ENCODE measurements around the gene USE1.

Gene USE1

DNA sequence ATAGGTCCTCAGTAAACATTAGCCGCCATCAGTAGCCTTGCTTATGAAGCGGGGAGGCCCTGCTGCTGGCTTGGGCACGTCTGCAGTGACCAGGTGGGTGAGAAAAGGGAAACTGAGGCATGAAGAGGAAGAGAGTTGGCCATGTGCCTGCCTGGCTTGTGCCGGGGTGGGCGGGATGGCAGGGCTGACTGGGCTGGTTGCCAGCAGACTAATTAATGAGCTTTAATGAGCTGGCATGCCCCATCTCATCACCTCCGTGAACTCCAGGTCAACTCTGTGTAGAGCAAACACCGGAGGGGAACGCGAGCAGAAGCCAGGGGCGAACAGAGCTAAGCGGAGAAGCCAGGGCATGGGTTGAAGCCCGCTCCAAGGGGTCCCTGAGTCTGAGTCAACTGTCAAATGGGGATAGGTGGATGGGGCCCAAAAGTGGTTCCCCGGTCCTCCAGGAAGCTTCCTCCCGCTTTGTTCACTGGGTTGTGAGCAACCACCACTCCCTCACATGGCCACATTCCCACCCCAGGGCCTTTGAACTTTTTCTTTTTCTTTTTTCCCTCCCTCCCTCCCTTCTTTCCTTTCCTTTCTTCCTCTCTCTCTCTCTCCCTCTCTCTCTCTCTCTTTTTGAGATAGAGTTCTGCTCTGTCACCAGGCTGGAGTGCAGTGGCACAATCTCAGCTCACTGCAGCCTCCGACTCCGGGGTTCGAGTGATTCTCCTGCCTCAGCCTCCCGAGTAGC is 21.8 kb downstream of the USE1 start:
- DNase-seq = no peak

DNA sequence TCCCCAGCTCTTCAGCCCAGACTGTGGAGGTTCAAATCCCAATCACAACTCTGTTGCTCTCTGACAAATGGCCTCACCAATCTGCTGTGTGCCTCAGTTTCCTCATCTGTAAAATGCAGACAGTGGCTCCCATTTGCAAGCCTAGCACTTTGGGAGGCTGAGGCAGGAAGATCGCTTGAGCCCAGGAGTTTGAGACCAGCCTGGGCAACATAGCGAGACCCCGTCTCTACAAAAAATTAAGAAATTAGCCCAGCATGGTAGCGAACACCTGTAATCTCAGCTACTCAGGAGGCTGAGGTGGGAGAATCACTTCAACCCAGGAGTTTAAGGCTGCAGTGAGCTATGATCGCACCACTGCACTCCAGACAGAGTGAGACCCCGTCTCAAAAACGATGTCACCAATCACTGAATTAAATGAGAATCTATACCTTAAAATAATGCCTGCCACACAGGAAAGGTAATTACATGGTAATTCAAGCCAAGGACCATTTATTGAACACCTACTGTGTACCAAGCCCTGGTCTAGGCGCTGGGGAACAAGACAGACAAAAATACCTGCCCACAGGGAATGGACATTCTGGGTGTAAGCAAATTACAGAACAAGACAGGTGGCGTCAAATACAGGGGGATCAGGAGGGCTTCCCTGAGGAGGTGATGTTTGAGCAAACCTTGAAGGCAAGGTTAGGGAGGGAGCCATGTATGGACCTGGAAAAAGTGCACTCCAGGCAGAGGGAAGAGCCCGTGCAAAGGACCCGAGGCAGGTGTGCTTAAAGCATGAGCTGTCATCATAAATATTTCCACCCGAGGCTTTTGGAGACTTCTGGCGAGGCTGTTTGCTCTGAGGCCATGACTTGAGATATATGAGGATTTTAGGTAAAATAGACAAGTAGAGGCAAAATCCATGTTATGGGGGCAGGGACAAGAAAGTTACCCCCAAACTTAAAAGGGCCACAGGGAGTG is 22.9 kb downstream of the USE1 start:
- no peak for DNase-seq

DNA sequence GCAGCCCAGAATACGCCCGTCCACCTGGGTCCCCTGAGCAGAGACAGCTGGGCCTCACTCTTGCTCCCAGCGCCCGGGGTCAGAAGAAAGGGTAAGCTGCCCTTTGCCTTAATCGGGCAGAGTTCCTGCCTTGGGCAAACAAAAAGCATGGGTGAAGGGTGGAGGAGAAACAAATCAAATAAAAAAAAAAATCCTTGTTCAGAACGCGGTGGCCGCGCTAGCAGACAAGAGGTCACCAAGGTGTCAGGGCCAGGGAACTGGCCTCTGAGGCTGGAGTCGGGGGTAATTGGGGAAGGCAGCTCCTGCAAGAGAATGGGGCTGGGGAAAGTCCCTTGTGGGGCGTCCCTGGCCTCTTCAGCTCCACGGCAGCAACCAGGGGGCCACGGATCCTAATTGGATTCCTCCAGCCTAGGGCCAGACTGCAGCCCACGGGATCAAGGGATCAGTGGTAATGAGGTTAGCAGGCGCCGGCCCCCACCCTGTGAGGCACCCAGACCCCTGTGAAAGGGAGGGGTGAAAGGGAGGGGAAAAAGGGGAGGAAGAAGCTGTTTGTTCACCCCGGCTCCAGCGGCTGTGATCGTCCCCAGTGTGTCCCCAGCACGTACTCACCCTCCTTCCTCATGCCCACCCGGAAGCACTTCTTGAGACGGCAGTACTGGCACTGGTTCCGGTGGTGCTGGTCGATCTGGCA is 25.1 kb downstream of the USE1 start:
- no peak for DNase-seq

DNA sequence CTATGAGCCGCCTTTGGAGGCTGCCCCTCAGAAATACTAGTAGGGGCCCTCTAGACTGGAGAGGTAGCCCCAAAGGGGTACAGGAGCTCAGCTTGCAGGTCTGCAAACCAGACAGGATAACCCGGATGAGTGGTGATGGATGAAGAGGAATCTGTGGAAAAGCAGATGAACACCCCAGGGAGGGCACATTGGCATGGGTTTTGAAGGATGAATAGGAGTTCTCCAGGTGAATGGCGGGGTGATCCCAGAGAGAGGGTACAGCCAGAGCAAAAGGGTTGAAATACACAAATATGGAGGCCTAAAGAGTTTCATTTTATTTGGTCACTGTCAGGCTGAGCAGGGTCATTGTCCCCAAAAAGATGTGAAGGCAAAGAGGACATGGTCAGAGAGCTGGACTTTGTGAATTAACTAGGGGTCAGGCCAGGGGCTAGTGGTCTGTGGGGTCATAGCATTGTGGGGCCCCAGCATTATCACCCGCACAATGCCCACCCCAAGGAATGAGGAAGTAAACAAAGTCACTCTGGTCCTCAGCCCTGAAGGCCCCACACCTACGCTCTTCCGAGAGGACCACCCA is 25.8 kb downstream of the USE1 start:
- no peak for DNase-seq

DNA sequence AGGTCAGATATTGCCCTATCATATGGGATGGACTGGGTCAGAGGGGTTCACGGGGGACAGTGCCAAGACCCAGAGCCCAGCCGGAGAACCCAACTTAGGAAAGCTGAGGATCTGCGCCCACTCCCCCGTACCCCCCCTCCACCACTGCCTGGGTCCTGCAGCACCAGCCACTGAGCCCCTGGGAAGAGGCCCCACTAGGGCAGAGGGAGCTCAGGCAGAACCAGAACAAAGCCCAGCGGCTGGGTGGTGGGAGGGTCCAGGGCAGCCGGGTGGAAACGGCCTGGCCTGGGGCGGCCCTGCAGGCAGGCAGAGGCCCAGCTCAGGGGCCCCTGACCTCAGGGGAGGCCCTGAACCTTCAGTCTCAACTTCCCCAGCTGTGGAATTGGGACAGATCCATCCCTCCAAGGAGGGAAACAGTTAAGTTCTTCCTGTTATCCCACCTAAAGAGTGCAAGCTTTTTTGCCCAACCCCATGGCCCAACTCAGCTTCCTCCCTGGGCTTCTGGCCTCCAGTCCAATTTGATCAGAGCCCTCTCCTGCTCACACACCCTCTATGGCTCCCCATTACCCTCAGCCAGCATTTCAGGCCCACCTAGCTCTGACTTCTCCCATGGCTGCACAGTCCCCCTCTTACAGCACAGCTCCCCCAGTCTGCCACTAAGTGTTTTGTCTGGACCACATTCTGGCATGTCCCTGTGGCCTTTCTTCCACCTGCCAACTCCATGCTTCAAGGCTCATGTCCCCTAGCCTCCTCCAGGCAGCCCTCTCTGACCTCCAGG is 27.5 kb downstream of the USE1 start:
- DNase-seq = no peak

DNA sequence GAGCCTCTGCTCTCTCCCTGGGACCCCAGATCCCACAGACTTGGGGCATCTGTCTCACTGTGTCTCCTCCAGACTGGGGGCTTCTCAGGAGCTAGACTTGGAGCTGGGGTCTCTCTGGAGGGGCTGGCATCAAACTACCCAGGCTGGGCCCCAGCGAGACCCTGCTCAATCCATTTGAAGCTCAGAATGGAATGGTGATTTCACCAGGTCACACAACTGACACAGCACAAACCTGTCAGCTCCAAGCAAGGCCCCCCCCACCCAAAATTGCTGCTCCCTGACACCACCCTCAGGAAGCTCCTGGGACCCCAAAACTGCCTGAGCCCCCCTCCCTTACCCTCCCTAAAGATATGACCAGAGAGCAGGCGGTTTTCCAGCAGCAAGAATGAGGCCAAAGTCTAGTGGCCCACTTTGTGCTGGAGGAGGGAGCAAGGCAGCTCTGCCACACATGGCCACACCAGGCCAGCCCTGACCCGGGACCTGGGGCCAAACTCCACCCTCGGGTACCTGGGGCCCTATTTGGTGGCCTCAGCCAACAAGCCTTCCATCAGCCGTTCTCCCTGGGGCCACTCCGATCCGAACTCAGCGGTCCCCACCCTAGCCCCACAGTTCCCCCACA is 28.2 kb downstream of the USE1 start:
- DNase-seq = no peak

DNA sequence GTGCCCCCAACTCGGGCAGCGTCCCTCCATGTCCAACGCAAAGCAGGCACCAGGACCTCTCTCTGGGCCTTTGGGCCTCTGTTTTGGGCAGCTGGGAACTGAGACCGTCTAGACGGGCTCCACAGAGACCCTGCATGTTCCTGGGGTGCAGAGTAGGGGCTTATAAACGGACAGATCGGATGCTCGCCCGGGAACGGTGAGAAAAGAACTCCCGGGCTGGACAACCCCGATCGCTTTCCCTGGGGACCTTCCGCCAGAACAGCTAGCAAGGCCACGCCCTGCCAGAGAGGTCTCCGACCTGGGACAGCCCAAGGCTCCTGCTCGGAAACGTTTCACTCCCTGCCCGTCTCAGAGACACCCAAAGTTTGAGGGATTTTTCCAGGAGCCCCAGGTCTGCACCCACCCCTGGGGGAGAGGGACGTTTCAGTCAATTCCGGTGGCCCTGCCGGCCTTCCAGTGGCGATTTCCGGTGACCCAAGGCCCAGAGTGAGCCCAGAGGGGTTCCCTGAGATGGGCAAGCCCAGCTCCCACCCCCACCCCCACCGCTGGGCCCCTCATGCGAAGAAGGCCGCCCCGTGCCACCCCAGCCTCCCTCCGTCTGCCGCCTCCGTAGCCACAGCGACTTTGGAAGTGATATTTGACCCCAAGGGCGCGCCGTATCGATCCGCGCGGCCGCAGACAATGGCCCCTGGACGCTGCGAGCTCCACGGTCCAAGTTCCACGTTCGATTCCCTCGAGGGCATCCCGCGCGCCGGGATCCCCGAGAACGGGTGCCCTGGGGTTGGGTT is 28.9 kb downstream of the USE1 start:
- DNase-seq = no peak

DNA sequence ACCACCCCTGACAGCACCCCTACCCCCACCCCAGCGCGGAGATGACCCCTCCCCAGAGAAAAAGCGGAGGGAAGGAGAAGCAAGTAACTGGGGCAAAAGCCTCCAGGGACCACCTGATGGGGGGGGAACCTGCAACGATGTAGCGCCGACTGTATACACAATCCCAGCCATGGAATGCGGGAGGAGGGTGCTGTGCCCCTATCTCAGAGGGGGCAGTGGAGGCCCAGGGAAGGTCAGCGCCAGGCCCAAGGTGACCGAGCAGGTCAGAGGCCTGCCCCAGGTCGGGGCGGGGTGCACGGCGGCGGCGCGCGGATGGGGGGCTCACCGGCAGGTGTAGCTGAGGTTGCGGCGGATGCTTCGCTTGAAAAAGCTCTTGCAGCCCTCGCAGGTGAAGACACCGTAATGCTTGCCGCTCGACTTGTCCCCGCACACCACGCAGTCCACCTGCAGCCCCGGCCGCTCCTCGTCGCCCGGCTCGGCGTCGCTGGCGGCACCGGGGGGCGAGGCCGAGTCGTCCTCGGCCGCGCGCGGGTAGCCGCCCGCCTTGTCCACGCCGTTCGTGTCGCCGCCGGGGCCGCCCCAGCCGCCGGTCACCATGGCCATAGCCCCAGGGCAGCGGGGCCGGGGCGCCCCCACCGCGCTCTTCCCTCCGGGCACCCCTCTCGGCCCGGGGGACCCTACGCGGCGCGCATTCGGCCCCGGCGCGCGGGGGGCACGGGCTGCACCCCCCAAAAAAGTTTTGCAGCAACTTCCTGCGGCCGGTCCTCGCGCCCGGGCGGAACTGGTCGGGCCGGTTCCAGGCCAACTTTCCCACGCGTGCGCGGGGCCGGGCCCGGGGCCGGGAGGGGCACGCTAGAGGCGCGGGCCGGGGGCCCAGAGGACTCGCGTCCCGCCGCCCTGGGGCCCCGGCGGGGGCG is 29.7 kb downstream of the USE1 start:
- DNase-seq = no peak

DNA sequence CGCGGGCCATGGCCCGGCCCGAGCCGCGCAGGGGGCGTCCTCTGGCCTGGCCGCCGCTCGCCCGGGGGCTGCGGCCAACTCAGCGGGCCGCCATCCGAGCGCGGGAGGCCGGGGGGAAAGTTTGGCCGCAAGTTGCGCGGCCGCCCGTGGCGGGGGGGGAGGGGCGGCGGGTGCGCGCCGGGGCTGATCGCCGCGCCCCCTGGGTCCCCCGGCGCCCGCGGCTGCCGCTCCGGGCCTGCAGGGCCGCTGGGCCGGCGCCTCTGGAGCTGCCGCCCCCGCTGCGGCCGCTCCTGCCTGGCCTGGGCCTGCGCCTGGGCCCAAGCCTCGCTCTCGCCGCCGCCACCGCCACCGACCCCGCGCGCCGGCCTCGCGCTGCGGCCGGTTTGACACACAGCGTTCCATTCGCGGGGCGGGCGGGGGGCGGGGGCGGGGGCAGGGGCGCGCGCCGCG is 30.4 kb downstream of the USE1 start, which contains the start of gene NR2F6:
NR2F6 (minus strand) TSS at position 385 of the 450 bp plus-strand sequence. CDS start 699 bp downstream, outside the sequence.
- no peak for DNase-seq

DNA sequence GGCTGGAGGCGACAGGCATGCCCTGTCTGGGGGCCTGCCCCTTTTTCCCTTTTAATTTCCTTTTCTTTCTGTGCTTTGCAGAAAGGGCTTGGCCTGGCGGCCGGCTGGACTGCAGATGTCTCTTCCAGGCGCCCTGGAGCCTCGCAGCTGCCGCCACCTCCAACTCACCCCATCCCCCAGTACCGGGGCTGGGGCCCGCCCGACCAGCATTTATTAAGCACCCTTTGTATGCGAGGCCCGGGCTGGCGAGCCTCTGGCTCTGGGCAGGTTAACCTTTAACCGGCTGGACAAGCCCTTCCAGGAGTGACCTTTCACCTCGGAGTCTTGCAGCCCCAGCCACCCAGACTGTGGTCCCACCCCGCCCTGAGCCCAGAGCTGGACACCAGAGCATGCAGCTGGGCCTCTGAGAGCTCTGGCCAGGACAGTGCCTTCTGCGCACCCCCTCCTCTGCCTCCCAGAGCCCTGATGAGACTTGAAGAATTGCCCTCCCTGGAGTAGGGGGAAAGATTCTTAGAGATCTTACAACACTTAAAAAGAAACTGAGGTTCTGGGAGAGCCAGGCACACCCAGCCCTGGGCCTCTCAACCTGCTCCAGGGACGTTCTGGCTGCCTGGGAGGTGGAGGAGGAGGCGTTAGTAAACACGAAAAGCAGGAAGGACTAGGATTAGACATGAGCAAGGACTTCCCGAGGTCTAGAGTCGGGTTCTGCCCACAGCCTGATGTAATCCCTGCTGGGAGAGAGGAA is 31.7 kb downstream of the USE1 start:
- no peak for DNase-seq

DNA sequence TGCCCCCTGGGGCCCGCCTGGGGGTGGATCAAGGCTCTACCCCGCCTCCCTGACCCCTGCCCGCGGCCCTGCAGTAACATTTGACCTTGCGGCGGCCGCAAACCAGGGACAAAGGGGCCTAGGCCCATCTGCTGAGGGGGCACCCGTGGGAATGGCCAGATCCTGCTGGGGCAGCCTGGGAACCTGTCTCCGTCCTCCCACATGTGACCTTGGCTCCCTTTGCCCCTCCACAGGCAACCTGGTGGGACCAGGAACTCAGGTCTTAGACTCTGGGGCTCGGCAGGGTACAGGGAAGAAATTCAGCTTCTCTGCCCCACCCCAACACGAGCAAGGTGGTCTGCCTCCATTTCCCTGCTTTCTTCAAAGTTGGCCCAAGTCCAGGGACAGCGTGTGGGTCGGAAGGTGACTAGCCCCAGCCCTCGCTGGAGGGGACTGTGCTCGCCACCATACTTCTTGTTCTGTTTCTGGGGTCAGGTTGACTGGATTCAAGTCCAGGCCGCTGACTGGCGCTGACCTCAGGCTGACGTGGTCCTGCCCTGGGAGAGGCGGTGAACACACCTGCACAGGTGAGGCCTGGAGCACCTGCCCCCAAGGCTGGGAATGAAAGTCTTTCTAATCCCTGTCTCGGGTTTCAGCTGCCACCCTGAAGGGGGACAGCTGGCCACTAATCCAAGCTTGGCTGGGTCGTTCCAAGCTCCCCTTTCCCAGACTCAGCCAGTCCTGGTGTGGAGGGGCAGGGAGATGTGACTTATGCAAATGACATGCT is 33.0 kb downstream of the USE1 start:
- no peak for DNase-seq

DNA sequence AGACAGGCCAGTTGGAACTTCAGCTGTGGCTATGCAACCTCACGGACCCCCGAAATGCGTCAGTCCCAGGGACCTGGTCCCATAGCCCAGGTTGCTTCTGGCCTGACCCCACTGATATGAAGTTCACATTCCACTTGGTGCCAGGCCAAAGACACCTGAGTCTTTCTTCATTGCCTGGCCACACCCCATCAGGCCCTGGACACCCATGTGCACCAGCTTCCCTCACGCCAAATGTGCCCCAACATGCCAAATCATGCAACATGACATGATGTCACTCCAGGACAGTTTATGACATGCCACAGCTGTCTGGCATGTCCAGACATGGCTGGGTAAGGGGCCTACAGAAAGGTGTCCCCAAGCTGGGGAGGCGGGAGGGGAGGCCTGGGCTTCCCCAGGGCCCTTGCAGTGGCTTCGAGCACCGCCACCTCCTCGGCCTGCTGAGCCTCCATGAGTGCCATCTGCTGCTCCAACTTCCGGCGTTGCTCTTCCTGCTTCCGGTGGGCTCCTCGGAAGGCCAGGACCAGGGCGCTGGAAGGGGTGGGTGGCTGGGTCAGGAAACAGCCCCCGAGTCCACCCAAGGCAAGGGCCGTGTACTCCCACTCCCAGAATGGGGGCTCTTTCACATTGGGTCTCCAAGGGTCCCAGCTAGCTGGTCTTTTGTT is 34.9 kb downstream of the USE1 start:
- no peak for DNase-seq

DNA sequence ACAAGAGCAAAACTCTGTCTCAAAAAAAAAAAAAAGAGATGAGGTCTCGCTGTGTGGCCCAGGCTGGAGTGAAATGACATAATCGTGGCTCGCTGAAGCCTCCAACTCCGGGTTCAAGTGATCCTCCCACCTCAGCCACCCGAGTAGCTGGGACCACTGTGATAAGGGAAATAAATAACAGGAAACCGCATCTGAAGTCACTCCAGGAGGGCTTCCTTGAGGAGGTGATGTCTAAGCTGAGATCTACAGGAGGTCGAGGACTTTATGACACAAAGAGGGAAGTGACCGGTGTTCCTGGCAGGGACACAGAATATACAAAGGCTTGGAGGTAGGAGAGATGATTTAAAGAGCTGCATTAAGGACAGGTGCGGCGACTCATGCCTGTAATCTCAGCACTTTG is 39.5 kb downstream of the USE1 start:
- no peak for DNase-seq

DNA sequence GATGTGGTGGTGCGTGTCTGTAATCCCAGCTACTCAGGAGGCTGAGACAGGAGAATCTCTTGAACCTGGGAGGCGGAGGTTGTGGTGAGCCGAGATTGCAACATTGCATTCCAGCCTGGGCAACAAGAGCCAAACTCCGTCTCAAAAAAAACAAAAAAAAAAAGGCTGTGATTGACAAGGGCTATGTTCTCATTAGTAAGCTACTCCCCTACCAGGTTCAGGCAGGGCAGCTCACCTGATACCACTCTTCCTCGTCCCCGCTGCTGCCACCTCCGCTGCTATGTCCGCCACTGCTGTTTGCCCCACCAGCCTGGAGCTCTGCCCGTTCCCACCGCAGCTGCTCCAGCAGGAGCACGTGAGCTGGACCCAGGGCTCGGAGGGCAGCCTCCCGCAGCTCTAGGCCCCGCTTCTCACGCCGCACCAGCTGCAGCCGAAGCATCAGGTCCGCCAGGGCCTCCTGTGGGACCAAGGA is 40.0 kb downstream of the USE1 start:
- DNase-seq = no peak

DNA sequence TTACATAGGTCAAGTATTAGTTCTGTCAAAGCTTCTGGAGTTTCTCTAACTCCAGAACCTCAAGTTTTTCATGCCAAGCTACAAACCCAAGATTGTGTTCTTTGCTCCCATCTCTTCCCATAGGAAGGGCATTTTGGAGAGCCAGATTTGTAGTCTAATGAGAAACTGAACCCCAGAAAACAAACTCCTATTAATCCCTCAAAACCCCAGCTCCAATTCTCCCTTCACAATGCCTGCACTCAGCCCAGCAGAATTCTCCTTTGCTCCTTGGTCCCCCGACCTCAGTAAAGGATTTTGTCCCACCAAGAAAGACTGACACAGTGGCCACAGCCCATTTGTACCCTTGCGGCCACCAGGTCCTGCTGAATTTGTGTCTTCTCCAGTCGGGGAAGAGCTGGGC is 41.0 kb downstream of the USE1 start:
- DNase-seq = no peak

DNA sequence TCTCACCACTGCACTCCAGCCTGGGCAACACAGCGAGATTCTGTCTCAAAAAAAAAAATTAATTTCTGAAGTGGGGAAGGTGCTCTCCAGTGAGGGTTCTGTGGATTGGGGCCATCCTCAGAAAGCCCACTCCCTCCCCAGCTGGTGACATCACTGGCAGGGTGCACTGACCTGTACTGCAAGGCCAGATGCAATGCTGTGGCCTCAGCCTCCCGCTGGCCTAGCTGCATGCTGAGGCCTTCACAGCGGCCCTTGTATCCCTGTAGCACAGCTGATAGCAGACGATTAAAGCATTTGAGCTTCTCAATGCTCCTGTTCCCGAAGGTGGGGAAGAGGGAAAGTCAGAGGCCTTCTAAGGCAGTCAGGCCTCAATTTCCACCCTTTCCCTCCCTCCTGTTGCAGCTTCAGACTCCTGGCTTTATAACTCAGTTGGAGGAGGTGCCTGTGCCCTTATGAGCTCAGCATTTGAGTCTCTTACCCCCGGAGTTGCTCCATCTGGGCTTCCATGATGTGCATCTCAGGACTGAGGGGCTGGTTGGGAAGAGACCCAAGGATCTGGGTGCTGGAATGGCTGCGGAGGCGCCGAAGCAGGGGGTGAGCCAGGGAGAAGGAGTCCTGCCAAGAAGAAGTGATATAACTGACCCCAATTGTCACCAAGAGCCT is 44.1 kb downstream of the USE1 start:
- DNase-seq = no peak

DNA sequence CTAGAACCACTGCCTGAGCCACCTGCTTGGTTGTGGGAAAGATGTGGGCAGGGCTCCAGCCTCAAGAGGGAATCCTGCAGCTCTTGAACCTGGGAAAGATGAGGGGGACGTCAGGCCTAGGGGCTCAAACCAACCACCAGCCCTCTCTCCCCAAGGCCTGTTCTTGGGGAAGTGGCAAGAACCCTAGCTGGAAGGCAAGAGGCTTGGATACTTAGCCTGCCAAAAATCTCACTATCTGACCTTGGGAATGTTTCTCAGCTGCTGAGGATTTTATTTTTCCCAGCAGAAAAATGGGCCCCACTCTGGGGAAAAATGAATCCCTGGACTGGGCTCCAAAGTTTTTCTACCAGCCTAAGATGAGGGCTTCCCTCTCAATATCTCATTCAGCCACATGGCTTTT is 44.8 kb downstream of the USE1 start:
- DNase-seq = no peak

Measured in stimulated activated CD4-positive, alpha-beta T cell treated with anti-CD3 and anti-CD28 coated beads, Interleukin-4, amount 100 ng/mL, for 4 hours (primary cell).